Neural cell (in vitro differentiated cells): ENCODE results near the gene NSUN3. TPM values are rescaled to one million over a fixed set of nuclear protein-coding genes. Genes with fewer than 3 reads are reported as not detected.

Experiments
- H2AFZ ChIP-seq: fragments of 200-600, 300-800 bp; sonication (generic), shearing (Covaris generic); 2 replicates; pipeline ENCODE4 v1.6.0; 2014; ENCODE audit warnings: low read depth, mild to moderate bottlenecking, antibody characterized with exemption, low read length, moderate library complexity
- H3F3A ChIP-seq: fragments of 200-600 bp; shearing (Covaris generic); 2 replicates; pipeline ENCODE4 v1.6.1; 2016; ENCODE audit warnings: mild to moderate bottlenecking, moderate library complexity, mixed read lengths, antibody characterized with exemption, low read length; ENCODE audit not compliant: insufficient read depth, poor library complexity, severe bottlenecking
- H3K27ac ChIP-seq: fragments of 200-600, 300-800 bp; sonication (generic), shearing (Covaris generic); 2 replicates; pipeline ENCODE4 v1.5.1; 2014; ENCODE audit warnings: mild to moderate bottlenecking, low read length, moderate library complexity
- H3K27me3 ChIP-seq: fragments of 300-800, 200-600 bp; sonication (generic), shearing (Covaris generic); 2 replicates; pipeline ENCODE4 v1.6.0; 2014; ENCODE audit warnings: mild to moderate bottlenecking, low read depth, low read length, moderate library complexity; ENCODE audit not compliant: insufficient read depth
- H3K36me3 ChIP-seq: fragments of 300-800, 200-600 bp; sonication (generic), shearing (Covaris generic); 2 replicates; pipeline ENCODE4 v1.5.1; 2014; ENCODE audit warnings: mild to moderate bottlenecking, antibody characterized with exemption, low read length, moderate library complexity; ENCODE audit not compliant: insufficient read depth
- H3K4me2 ChIP-seq: fragments of 300-800, 200-600 bp; sonication (generic), shearing (Covaris generic); 2 replicates; pipeline ENCODE4 v1.6.0; 2014; ENCODE audit warnings: mild to moderate bottlenecking, low read length
- H3K4me3 ChIP-seq: fragments of 300-800, 200-600 bp; sonication (generic), shearing (Covaris generic); 2 replicates; pipeline ENCODE4 v1.5.1; 2014; ENCODE audit warnings: mild to moderate bottlenecking, low read length, moderate library complexity
- H3K79me2 ChIP-seq: fragments of 200-600 bp; shearing (Covaris generic); replicated peaks from 2 replicates; pipeline ENCODE4 v1.6.0; 2014; ENCODE audit warnings: mild to moderate bottlenecking, low read length, moderate library complexity; ENCODE audit not compliant: insufficient read depth
- H3K9ac ChIP-seq: fragments of 300-800, 200-600 bp; sonication (generic), shearing (Covaris generic); 2 replicates; pipeline ENCODE4 v1.6.1; 2016; ENCODE audit warnings: mild to moderate bottlenecking, low read length, mixed read lengths
- H3K9me2 ChIP-seq: fragments of 200-600 bp; shearing (Covaris generic); 2 replicates; pipeline ENCODE4 v1.6.1; 2016; ENCODE audit warnings: mild to moderate bottlenecking, low read length, mixed read lengths; ENCODE audit not compliant: insufficient read depth
- H3K9me3 ChIP-seq: fragments of 200-600, 300-800 bp; sonication (generic), shearing (Covaris generic); 2 replicates; pipeline ENCODE4 v1.6.1; 2016; ENCODE audit warnings: mild to moderate bottlenecking, mixed run types, low read length, moderate library complexity, mixed read lengths
- H4K20me1 ChIP-seq: fragments of 200-600 bp; shearing (Covaris generic); 2 replicates; pipeline ENCODE4 v1.6.1; 2016; ENCODE audit warnings: mild to moderate bottlenecking, mixed run types; ENCODE audit not compliant: insufficient read depth
- CTCF ChIP-seq: fragments of 450-650 bp; IDR thresholded peaks from 2 replicates; pipeline ENCODE4 v1.5.1; 2014; ENCODE audit warnings: antibody characterized with exemption, mild to moderate bottlenecking, moderate library complexity; ENCODE audit not compliant: poor library complexity, severe bottlenecking
- EP300 ChIP-seq: fragments of 450-650 bp; conservative IDR thresholded peaks from 2 replicates; pipeline ENCODE4 v1.6.1; 2014; ENCODE audit warnings: antibody characterized with exemption, mild to moderate bottlenecking, moderate library complexity; ENCODE audit not compliant: poor library complexity, severe bottlenecking
- EZH2 ChIP-seq: fragments of 200-600, 300-800 bp; shearing (Covaris generic), sonication (generic); IDR thresholded peaks from 2 replicates; pipeline ENCODE4 v1.6.1; 2014; ENCODE audit warnings: antibody characterized with exemption, low read length, borderline replicate concordance, mild to moderate bottlenecking; ENCODE audit not compliant: insufficient read depth, poor library complexity, severe bottlenecking
- MXI1 ChIP-seq: fragments of 450-650 bp; conservative IDR thresholded peaks from 2 replicates; pipeline ENCODE4 v1.6.1; 2014; ENCODE audit warnings: antibody characterized with exemption, mild to moderate bottlenecking; ENCODE audit not compliant: poor library complexity, severe bottlenecking
- POLR2AphosphoS5 ChIP-seq: IDR thresholded peaks from 2 replicates; pipeline ENCODE4 v1.6.1; 2012
- RAD21 ChIP-seq: fragments of 450-650 bp; conservative IDR thresholded peaks from 2 replicates; pipeline ENCODE4 v1.6.1; 2014; ENCODE audit warnings: antibody characterized with exemption, mild to moderate bottlenecking, moderate library complexity
- SMC3 ChIP-seq: fragments of 450-650 bp; conservative IDR thresholded peaks from 2 replicates; pipeline ENCODE4 v1.6.1; 2014; ENCODE audit warnings: antibody characterized with exemption, mild to moderate bottlenecking, moderate library complexity; ENCODE audit not compliant: poor library complexity
- TAF1 ChIP-seq: IDR thresholded peaks from 2 replicates; pipeline ENCODE4 v1.6.1; 2012; ENCODE audit warnings: low read depth
- polyA plus RNA-seq: library from polyadenylated mRNA; depleted of rRNA; stranded (reverse); fragments of >200 nt; gene quantifications from 2 replicates; pipeline ENCODE4 v1.2.3, GENCODE V29; 2014
- TF ChIP-seq, protein P1 (sequence below): IDR thresholded peaks from 2 replicates; pipeline ENCODE4 v1.6.1; 2012; ENCODE audit warnings: borderline replicate concordance

Gene NSUN3
- polyA plus RNA-seq, 1 donor from 2014 or later: 10.8 TPM

DNA sequence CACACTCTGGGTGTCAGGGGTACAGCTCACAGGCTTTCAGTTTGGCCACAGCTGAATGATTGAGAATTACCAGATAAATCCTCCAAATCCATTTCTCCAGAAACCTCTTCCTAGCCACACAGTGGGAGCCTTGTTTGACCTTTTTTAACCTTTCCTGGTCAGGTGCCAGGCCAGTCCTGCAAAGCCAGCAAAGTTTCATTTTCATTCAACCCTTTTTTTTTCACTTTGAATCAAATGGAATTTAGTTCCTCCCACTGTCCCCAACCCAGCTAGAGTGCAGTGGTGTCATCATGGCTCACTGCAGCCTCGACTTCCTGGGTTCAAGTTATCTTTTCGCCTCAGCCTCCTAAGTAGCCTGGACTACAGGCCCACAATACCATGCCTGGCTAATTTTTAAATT lies 67.8 kb downstream of the NSUN3 start:
- no peaks in the 10 kb centered on the region for H3K9me3 ChIP-seq
- no peak overlapping the region for H3K9ac ChIP-seq
- no peaks in the 10 kb centered on the region for H3F3A ChIP-seq
- H3K9me2 ChIP-seq: no peaks in the 10 kb centered on the region
- no peaks in the 10 kb centered on the region for H3K79me2 ChIP-seq
- no peak overlapping the region for H3K4me3 ChIP-seq
- no peaks in the 10 kb centered on the region for H3K36me3 ChIP-seq
- no peak overlapping the region for H3K27ac ChIP-seq
- H4K20me1 ChIP-seq: no peaks in the 10 kb centered on the region
- no peaks in the 10 kb centered on the region for H3K27me3 ChIP-seq
- H3K4me2 ChIP-seq: no peak overlapping the region
- TF ChIP-seq, protein P1, sequence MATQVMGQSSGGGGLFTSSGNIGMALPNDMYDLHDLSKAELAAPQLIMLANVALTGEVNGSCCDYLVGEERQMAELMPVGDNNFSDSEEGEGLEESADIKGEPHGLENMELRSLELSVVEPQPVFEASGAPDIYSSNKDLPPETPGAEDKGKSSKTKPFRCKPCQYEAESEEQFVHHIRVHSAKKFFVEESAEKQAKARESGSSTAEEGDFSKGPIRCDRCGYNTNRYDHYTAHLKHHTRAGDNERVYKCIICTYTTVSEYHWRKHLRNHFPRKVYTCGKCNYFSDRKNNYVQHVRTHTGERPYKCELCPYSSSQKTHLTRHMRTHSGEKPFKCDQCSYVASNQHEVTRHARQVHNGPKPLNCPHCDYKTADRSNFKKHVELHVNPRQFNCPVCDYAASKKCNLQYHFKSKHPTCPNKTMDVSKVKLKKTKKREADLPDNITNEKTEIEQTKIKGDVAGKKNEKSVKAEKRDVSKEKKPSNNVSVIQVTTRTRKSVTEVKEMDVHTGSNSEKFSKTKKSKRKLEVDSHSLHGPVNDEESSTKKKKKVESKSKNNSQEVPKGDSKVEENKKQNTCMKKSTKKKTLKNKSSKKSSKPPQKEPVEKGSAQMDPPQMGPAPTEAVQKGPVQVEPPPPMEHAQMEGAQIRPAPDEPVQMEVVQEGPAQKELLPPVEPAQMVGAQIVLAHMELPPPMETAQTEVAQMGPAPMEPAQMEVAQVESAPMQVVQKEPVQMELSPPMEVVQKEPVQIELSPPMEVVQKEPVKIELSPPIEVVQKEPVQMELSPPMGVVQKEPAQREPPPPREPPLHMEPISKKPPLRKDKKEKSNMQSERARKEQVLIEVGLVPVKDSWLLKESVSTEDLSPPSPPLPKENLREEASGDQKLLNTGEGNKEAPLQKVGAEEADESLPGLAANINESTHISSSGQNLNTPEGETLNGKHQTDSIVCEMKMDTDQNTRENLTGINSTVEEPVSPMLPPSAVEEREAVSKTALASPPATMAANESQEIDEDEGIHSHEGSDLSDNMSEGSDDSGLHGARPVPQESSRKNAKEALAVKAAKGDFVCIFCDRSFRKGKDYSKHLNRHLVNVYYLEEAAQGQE: no peak
- TF ChIP-seq EP300: no peak
- no peak for TF ChIP-seq SMC3
- TF ChIP-seq RAD21: no peak
- TF ChIP-seq POLR2AphosphoS5: no peak
- TF ChIP-seq EZH2: no peak
- TF ChIP-seq TAF1: no peak
- TF ChIP-seq MXI1: no peak
- no peak for TF ChIP-seq CTCF
- no peak overlapping the region for H2AFZ ChIP-seq

DNA sequence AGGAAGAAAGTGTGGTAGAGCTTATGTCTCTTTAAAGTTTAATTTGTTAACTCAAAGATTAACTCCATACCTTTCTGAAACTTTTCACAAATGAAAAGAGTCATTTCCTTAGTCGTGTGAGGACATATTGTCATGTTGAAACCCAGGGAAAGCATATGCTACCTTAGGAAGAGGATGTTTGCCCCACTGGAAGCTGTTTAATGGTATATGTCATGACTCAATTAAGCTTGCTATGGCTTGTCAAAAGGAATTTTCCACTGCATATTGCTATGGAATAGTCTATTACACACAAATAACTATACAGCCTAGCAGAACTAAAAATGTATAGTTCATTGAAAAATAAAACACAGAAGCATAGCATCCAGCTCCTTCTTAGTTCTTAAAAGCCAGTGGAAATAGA lies 69.9 kb downstream of the NSUN3 start:
- no peak overlapping the region for H2AFZ ChIP-seq

More for the DNA sequence above, 69.9 kb downstream of the NSUN3 start:
- no peaks in the 10 kb centered on the region for H3K27me3 ChIP-seq
- H3K27ac ChIP-seq: no peak overlapping the region
- no peaks in the 10 kb centered on the region for H3F3A ChIP-seq
- H4K20me1 ChIP-seq: no peaks in the 10 kb centered on the region
- no peaks in the 10 kb centered on the region for H3K79me2 ChIP-seq
- no peaks in the 10 kb centered on the region for H3K9me3 ChIP-seq
- no peaks in the 10 kb centered on the region for H3K9me2 ChIP-seq
- H3K4me3 ChIP-seq: no peak overlapping the region
- no peak overlapping the region for H3K9ac ChIP-seq
- no peaks in the 10 kb centered on the region for H3K36me3 ChIP-seq
- TF ChIP-seq, protein P1: no peak
- TF ChIP-seq MXI1 (no peak), POLR2AphosphoS5 (no peak), TAF1 (no peak), CTCF (no peak), EZH2 (no peak), SMC3 (no peak), RAD21 (no peak), EP300 (no peak)
- no peak overlapping the region for H3K4me2 ChIP-seq
